NT2/D1 (cell line): ENCODE results near the gene CAMK2A.

ENCODE experiments used
- YY1 ChIP-seq: IDR thresholded peaks from 2 replicates; pipeline ENCODE4 v1.6.1; 2011; ENCODE audit not compliant: insufficient read length, insufficient read depth
- ZNF274 ChIP-seq: IDR thresholded peaks from 2 replicates; pipeline ENCODE4 v1.6.1; 2011; ENCODE audit warnings: mild to moderate bottlenecking, low read depth, low read length

DNA sequence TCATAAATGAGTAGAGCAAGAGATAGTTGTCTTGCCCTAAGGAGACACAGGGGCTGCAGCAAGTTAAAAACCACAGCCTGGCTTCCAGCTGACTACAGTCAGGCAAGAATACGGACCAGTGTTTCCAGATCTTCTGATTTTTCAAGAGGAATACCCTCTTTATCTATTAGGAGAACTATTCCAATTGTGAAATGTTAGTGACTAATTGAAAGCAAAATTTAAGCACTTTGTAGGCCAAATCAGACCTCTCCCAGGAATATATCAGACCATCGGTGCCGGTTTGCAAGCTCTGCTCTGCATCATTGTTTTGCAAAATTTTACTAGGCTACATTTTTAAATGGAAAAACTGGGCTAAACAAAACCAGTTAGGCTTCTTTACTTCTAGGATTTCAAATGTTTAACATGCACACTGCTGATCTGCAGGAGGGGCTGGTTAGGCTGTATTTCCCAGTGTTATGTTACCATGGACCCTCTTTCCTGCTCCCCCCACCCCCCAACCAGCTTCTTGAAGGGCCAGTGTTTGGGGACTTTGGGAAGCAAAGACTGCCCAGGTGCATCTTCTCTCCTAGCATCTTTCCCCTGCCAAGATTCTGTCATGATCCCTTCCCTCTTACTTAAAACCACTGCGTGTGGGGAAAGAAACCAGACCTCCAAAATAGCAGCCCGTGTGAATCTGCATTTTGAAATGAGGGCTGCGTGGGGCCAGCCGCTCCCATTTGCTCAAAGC, 14.2 kb upstream of the CAMK2A start:
- TF ChIP-seq YY1 (no peak), ZNF274 (no peak)
